Pulmonary artery endothelial cell (primary cell): ENCODE measurements around the gene MBNL3. TPM values are rescaled to one million over a fixed set of nuclear protein-coding genes. Genes with fewer than 3 reads are reported as not detected.

Experiments
- DNase-seq: peaks from one replicate; pipeline ENCODE4 v3.0.0-alpha.2; 2011; ENCODE audit warnings: low read depth, low spot score
- total RNA-seq: library from RNA; depleted of rRNA; stranded (reverse); fragments of >200 nt; gene quantifications from 2 replicates; pipeline ENCODE4 v1.2.3, GENCODE V29; 2014

MBNL3 gene
- 1.4 and 2.0 TPM in 2 replicates for total RNA-seq

DNA sequence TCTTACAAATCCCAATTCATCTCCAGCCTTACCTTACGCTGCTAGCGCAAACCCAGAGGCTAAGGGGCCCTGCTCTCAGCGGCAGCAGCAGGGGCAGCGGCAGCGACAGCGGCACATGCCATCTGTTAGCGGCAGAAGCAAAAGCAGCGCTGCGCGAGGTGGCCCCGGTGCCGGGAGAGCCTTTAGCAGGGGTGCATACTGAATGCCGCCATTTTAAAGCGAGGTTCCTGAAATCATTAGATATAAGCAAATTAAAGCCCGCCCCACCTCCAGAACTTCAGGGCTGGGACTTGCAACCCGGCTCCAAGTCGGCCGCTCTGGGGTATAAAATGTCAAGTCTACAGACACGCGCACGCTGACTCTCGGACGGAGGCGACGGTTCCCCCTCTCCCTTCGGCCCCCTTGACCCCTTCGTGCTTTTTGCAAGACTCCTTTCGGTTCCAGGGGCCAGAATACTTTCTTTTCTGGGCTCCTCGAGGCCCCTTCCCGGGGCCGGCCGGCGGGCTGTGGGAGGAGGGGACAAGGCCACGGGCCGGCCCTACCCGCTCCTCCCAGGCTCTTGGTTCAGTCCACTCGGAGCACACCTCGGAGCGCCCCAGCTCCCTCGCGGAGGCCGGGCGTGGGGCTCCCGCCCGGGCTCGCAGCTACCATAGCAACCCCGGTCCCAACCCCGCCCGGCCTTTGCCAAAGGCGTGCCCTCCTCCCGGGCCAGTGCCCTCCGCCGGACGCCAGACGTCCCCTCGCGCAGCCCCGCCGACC lies at the start of gene MBNL3:
Gene MBNL3, minus strand, starts transcription at position 220 of the 759 bp plus-strand sequence. CDS start 49,427 bp downstream, outside the sequence.
- DNase-seq, result no peak

- DNase-seq, result no peak
Observed at GRCh38 chrX:132533409-132533808, 44.6 kb upstream of the MBNL3 start.

DNA sequence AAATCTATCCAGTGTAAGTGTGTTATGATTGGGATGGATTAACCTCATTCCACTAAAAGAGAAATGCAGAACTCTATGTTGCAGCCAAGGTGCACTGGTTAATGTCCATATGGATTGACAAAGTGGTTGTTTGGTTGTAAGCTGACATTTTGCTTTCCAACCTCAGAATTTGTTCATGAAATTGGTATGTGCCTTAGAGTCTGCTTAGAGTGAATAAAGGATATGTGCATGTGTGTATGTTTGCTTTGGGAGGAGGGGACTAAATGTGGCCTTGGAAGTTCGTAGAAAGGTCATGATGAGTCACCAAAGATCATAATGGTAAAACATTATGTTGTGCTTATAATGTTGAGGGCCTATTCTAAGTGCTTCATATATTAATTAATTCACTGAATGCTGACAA lies 44.1 kb upstream of the MBNL3 start:
- no peak for DNase-seq

DNA sequence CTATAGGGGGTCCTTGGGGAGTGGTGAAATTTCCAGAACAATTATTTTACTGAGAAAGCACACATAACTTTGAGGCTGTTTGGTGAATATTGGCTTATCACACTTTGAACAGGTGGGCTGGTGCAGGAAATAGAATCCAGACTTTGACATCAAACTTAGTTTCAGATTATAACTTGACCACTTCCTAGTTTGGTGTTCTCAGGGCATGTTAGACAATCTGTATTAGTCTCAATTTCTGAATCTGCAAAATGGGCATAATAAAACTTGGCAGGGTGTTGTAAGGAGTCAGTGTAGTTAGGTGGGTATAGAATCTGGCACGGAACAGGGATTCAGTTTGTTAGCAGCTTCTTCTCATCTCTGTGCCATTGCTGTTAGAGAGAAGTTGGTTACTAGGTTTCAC lies 43.3 kb upstream of the MBNL3 start:
- DNase-seq, result no peak

DNA sequence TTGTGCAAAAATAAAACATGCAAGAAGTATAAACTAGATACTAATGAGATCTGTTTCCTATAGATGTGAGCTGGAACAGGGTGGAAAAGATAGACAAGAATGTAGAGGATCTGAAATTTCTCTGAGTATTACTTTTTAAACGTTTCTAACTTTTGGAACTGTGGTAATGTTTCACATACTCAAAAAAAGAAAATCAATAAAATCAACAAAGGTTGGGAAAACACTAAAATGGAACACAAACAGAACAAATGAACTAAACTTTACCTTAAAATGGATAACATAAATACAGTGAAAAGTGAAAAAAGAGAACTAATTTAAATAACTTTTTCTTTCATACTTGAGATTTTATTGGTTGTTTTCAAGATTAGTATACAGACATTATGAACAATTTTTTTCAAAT lies 32.0 kb upstream of the MBNL3 start:
- no peak for DNase-seq

GRCh38 chrX:132520213-132520612 lies 31.4 kb upstream of the MBNL3 start:
- DNase-seq, result no peak

GRCh38 chrX:132518401-132518800 lies 29.6 kb upstream of the MBNL3 start:
- DNase-seq, result no peak

DNA sequence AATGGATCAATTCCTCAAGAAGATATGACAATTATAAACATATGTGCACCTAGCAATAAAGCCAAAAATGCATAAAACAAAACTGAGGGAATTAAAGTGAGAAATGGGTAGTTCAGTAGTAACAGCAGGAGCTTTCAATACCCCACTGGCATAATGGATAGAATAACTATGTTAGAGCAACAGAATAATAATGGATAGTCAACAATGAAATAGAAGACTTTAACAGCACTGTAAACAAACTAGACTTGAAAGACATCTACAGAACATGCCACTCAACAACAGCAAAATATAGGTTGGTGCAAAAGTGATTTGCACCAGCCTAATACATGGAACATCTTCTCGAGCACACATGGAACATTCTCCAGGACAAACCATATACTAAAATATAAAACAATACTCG lies 20.0 kb upstream of the MBNL3 start:
- DNase-seq, result no peak

- no peak for DNase-seq
Observed at GRCh38 chrX:132505116-132505515, 16.3 kb upstream of the MBNL3 start.

- DNase-seq, result no peak
Observed at GRCh38 chrX:132504417-132504816, 15.6 kb upstream of the MBNL3 start.

GRCh38 chrX:132501606-132502005 lies 12.8 kb upstream of the MBNL3 start:
- DNase-seq, result no peak

DNA sequence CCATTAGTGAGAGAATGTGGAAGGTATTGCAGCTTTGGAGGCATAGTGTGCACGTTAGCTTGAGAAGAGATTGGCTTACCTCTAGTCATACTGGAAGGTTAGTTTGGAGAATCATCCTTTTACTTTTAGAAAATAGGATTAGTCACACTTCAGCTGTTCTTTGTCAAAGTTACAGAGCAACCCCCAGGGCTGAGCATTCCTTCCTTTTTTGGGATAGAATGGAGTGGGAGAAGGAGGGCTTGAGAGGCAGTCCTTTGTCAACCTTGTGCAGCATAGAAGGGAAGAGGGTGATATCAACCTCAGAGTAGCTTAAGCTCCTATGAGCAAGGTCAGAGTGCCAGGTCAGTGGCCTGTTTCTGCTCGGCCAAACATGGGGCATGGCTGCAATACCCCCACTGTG lies 8.6 kb upstream of the MBNL3 start:
- no peak for DNase-seq

- no peak for DNase-seq
Observed at GRCh38 chrX:132493095-132493494, 4.3 kb upstream of the MBNL3 start.

DNA sequence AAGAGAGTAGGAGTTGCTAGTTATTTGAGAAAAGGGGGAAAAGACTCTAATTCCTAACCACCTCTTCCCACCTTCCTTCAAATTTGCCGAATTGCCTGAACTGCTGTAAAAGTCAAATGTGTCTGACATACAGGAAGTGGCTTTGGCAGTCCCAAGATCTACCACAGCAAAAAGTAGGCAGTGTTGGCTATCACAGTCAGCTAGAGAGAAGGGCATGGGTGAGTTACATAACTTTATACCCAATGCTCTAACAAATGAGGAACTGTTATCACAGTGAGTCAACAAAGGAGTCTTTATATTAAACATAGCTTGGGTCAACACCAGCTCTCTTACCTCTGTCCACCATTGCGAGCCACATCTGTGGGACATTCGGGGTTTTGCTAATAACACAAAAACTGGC lies 2.4 kb upstream of the MBNL3 start:
- no peak for DNase-seq

DNA sequence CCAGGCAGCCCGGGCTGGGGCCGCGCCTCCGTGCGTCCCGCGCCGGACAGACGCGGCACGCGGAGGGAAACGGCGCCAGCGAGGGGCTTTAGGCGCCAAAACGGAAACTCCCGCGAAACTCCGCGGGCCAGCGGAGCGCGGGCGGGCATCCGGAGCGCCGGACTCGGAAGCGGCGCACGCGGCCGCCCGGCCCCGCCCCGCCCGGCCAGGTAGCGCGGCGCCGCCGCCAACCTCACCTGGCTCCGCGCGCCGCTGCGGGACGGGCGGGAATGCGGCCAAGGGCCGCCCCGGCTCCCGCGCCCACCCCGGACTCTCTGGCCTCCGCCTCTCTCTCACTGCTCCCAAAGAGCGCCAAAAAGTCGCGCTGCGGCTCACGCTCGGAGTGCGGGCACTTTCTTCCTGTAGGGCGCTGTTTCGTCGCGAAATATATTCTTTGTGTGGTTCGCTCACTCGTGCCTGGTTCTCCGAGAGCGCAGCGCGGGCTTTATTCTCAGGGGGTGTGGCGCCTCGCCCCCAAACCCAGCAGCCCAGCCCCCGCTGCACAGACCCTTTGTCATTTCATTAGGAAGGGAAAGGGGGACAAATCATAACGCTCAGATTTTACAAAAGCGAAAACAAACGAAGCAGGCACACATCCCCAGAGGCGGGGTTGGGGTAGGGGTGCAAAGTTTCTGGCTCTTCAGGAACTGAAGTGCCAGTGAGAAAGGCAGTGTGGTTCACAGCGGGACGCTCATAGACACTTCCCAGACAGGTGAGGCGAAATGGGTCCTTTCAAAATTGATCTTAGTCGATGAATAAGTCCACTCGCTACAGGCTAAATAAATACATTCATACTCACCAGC lies 961 bp upstream of the MBNL3 start:
- DNase-seq, result no peak

DNA sequence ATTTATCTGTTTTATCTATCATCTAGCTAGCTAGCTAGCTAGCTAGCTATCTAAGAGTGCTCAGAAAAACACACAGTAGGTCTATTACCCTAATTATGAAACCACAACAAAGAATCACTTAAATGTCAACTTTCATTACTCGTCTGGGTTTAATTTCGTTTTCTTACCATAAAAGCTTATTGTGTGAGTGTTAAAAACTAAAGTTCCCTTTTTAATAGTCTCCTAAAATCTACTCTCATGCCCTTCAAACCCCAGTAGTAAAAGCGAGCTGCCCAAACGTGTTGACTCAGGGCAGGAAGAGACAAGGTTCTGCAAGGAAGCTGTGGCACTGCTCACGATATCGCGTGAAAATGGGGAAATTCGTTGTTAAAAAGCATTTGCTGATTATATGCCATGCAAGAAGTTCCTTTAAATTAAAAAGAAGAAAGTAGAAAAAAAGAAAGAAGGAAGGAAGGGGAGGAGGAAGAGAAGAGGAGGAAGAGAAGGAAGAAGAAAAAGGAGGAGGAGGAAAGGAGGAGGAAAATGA lies 595 bp downstream of the MBNL3 start:
- DNase-seq, result no peak

DNA sequence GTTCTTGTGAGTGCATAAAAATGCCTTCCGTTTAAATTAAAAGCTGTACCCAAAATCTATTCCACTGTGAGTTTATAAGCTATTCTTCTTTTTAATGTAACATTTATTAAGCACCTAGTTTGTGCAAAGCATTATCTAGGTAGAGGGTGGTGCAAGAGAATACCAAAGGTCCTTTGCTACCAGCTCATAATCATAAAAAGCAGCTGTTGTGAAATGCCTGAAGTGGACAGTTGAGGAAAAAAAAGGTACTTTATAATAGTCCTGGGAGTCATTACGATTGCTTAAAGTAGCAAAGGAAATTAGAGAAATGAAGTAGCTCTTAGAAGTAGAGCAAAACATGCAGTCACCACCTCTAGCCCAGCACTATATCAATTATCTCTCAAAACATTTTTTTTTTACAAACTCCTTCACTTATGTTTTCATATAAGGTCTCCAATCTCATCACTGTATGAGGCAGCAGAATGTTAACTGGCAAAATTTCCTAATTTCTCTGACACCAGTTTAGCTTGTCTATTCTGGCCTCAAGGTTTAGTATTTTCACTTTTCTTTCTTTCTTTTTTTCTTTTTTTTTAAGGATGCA lies 2.1 kb downstream of the MBNL3 start:
- no peak for DNase-seq

- DNase-seq, result no peak
Observed at GRCh38 chrX:132483951-132484350, 4.9 kb downstream of the MBNL3 start.

- DNase-seq, result no peak
Observed at GRCh38 chrX:132483488-132483887, 5.3 kb downstream of the MBNL3 start.

- DNase-seq, result no peak
Observed at GRCh38 chrX:132482632-132483031, 6.2 kb downstream of the MBNL3 start.

DNA sequence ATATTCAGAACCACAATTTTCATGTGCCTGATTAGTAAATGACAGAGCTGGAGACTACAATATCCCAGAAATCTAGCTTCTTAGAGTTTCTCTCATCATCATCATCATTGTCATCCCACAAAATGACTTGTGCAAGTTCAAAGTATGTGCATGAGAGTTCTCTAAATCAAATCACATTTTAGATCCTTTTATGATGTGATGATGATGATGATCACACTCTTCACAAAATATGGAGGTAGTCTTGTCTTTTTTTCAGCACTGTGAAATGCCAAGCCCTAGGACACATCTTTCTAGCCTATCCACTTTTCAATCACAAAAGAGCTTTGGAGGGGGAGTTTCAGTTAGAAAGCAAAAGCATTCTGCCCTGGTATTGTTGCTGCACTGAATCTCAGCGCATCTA lies 7.4 kb downstream of the MBNL3 start:
- DNase-seq, result no peak

DNA sequence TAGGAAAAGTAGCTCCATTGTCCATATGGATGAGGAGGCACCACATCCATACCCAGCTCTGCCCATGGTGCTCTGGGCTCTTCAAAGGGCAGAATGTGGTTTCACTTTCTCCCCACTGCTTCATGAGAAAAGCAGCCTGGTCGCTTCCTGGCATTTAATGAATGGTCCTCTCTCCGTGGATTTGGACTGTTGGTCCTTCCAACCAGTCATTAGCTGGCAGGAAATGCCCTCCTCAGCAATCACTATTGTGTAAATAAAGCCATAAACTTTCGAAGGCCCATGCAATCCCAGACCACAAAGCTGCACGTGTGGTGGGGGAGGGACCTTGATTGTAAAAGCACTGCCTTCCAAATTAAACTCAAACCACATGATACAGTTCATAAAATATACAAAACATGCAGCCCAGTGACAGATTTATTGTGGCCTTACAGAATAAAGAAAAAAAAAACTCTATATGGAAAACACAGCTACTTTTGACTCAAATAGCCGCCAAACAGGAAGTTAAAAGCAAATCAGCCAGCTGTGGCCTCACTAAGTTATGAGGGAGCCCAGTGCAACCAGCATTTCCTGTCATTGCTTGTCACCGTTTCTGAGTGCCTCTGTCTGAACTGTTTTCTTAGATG lies 8.1 kb downstream of the MBNL3 start:
- DNase-seq, result no peak
